ENCODE data around the gene CACNG8.

The CACNG8 gene

GRCh38 chr19:53999694-54000093 lies 37.0 kb downstream of the CACNG8 start:
- no peaks in the 10 kb centered on the region for H4K20me1 ChIP-seq (ENCODE audit: insufficient read depth, low read length, poor library complexity, severe bottlenecking)
- no peaks in the 10 kb centered on the region for H3F3A ChIP-seq (ENCODE audit: low read depth)
- no peaks in the 10 kb centered on the region for H3K27me3 ChIP-seq (ENCODE audit: insufficient read depth, low read length, poor library complexity, severe bottlenecking)
- no peaks in the 10 kb centered on the region for H3K9me2 ChIP-seq (replicated peaks; ENCODE audit: low read depth, low read length)
- no peak overlapping the region for H3K4me2 ChIP-seq (ENCODE audit: low read depth, low read length, poor library complexity, severe bottlenecking)
- H3K9me3 ChIP-seq (ENCODE audit: insufficient read depth, low read depth, low read length) = no peaks in the 10 kb centered on the region
- no peak overlapping the region for H3K9ac ChIP-seq (ENCODE audit: low read depth, low read length, poor library complexity, severe bottlenecking)
- H3K4me1 ChIP-seq (ENCODE audit: insufficient read depth, low read length, poor library complexity, severe bottlenecking) = no peaks in the 10 kb centered on the region
- TF ChIP-seq, protein P1, sequence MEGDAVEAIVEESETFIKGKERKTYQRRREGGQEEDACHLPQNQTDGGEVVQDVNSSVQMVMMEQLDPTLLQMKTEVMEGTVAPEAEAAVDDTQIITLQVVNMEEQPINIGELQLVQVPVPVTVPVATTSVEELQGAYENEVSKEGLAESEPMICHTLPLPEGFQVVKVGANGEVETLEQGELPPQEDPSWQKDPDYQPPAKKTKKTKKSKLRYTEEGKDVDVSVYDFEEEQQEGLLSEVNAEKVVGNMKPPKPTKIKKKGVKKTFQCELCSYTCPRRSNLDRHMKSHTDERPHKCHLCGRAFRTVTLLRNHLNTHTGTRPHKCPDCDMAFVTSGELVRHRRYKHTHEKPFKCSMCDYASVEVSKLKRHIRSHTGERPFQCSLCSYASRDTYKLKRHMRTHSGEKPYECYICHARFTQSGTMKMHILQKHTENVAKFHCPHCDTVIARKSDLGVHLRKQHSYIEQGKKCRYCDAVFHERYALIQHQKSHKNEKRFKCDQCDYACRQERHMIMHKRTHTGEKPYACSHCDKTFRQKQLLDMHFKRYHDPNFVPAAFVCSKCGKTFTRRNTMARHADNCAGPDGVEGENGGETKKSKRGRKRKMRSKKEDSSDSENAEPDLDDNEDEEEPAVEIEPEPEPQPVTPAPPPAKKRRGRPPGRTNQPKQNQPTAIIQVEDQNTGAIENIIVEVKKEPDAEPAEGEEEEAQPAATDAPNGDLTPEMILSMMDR (conservative IDR thresholded peaks at IDR 0.05; ENCODE audit: low read length) = no peak
- no peak for TF ChIP-seq EZH2phosphoT487 (IDR thresholded peaks at IDR 0.05; ENCODE audit: borderline replicate concordance)
- no peak overlapping the region for H3K4me3 ChIP-seq (ENCODE audit: low read length, poor library complexity, severe bottlenecking)
- H3K79me2 ChIP-seq (ENCODE audit: insufficient read depth, low read length) = no peaks in the 10 kb centered on the region
- no peaks in the 10 kb centered on the region for H3K36me3 ChIP-seq (ENCODE audit: insufficient read depth, low read length)
- H2AFZ ChIP-seq (ENCODE audit: low read length) = no peak overlapping the region

GRCh38 chr19:54001496-54001895 lies 38.8 kb downstream of the CACNG8 start:
- H3K36me3 ChIP-seq (ENCODE audit: insufficient read depth, low read length) = no peaks in the 10 kb centered on the region
- TF ChIP-seq EZH2phosphoT487 (IDR thresholded peaks at IDR 0.05; ENCODE audit: borderline replicate concordance) = no peak
- TF ChIP-seq, protein P1 (conservative IDR thresholded peaks at IDR 0.05; ENCODE audit: low read length) = no peak
- no peaks in the 10 kb centered on the region for H4K20me1 ChIP-seq (ENCODE audit: insufficient read depth, low read length, poor library complexity, severe bottlenecking)
- no peaks in the 10 kb centered on the region for H3K4me1 ChIP-seq (ENCODE audit: insufficient read depth, low read length, poor library complexity, severe bottlenecking)
- no peaks in the 10 kb centered on the region for H3K27me3 ChIP-seq (ENCODE audit: insufficient read depth, low read length, poor library complexity, severe bottlenecking)
- H3K79me2 ChIP-seq (ENCODE audit: insufficient read depth, low read length) = no peaks in the 10 kb centered on the region
- no peaks in the 10 kb centered on the region for H3K9me3 ChIP-seq (ENCODE audit: insufficient read depth, low read depth, low read length)
- H3F3A ChIP-seq (ENCODE audit: low read depth) = no peaks in the 10 kb centered on the region
- H2AFZ ChIP-seq (ENCODE audit: low read length) = no peak overlapping the region
- H3K9me2 ChIP-seq (replicated peaks; ENCODE audit: low read depth, low read length) = no peaks in the 10 kb centered on the region
- H3K4me2 ChIP-seq (ENCODE audit: low read depth, low read length, poor library complexity, severe bottlenecking) = no peak overlapping the region
- no peak overlapping the region for H3K9ac ChIP-seq (ENCODE audit: low read depth, low read length, poor library complexity, severe bottlenecking)
- H3K4me3 ChIP-seq (ENCODE audit: low read length, poor library complexity, severe bottlenecking) = no peak overlapping the region

GRCh38 chr19:54002495-54003315 lies 40.0 kb downstream of the CACNG8 start:
- Histone ChIP-seq H2AFZ (ENCODE audit: low read length) (no peak overlapping the region), H3K36me3 (ENCODE audit: insufficient read depth, low read length) (no peaks in the 10 kb centered on the region), H3K4me2 (ENCODE audit: low read depth, low read length, poor library complexity, severe bottlenecking) (no peak overlapping the region), H3K9ac (ENCODE audit: low read depth, low read length, poor library complexity, severe bottlenecking) (no peak overlapping the region), H3F3A (ENCODE audit: low read depth) (no peaks in the 10 kb centered on the region), H3K27me3 (ENCODE audit: insufficient read depth, low read length, poor library complexity, severe bottlenecking) (no peaks in the 10 kb centered on the region), H3K4me1 (ENCODE audit: insufficient read depth, low read length, poor library complexity, severe bottlenecking) (no peaks in the 10 kb centered on the region), H3K9me3 (ENCODE audit: insufficient read depth, low read depth, low read length) (no peaks in the 10 kb centered on the region), H3K9me2 (replicated peaks; ENCODE audit: low read depth, low read length) (no peaks in the 10 kb centered on the region), H3K79me2 (ENCODE audit: insufficient read depth, low read length) (no peaks in the 10 kb centered on the region), H3K4me3 (ENCODE audit: low read length, poor library complexity, severe bottlenecking) (no peak overlapping the region), H4K20me1 (ENCODE audit: insufficient read depth, low read length, poor library complexity, severe bottlenecking) (no peaks in the 10 kb centered on the region)
- TF ChIP-seq, protein P1 (conservative IDR thresholded peaks at IDR 0.05; ENCODE audit: low read length) = no peak
- TF ChIP-seq EZH2phosphoT487 (IDR thresholded peaks at IDR 0.05; ENCODE audit: borderline replicate concordance) = no peak

All from Loucy (cell line).